Liver (tissue), 9 donors: Measurements from ENCODE around the gene ANAPC4. TPM values are rescaled to one million over a fixed set of nuclear protein-coding genes. Genes with fewer than 3 reads are reported as not detected.

Experiments
- DNase-seq: peaks from one replicate; pipeline ENCODE4 v3.0.0-alpha.2; 2017; ENCODE audit warnings: low spot score
- H3K27ac ChIP-seq, 2 donors: one replicate each; pipeline ENCODE4 v1.7.0; 2013; ENCODE audit warnings: inconsistent platforms in 2 of 2, low read length in 2 of 2, control low read depth in 1 of 2, low read depth in 1 of 2, mild to moderate bottlenecking in 1 of 2
- H3K27me3 ChIP-seq, 4 donors: one replicate each; pipeline versions ENCODE4 v1.6.1 to v1.7.0; 2013; ENCODE audit warnings: low read length in 3 of 4, inconsistent platforms in 1 of 4, mild to moderate bottlenecking in 1 of 4, moderate library complexity in 1 of 4; ENCODE audit not compliant: control insufficient read depth in 4 of 4, insufficient read depth in 4 of 4
- H3K36me3 ChIP-seq, 4 donors: one replicate each; pipeline versions ENCODE4 v1.6.1 to v1.7.0; 2013; ENCODE audit warnings: low read length in 3 of 4, mild to moderate bottlenecking in 3 of 4, low read depth in 1 of 4, moderate library complexity in 1 of 4; ENCODE audit not compliant: control insufficient read depth in 4 of 4, insufficient read depth in 3 of 4
- H3K4me1 ChIP-seq, 4 donors: one replicate each; pipeline versions ENCODE4 v1.6.1 to v1.7.0; 2013; ENCODE audit warnings: low read length in 3 of 4, mild to moderate bottlenecking in 3 of 4, moderate library complexity in 1 of 4; ENCODE audit not compliant: control insufficient read depth in 4 of 4, insufficient read depth in 4 of 4
- H3K4me3 ChIP-seq, 3 donors: one replicate each; pipeline versions ENCODE4 v1.6.1 to v1.7.0; 2013; ENCODE audit warnings: low read length in 3 of 3, control low read depth in 1 of 3, low read depth in 1 of 3, mild to moderate bottlenecking in 1 of 3
- H3K9ac ChIP-seq, 2 donors: one replicate each; pipeline ENCODE4 v1.7.0; 2013; ENCODE audit warnings: low read length in 2 of 2, mild to moderate bottlenecking in 2 of 2, moderate library complexity in 2 of 2, control low read depth in 1 of 2, low read depth in 1 of 2
- H3K9me3 ChIP-seq, 4 donors: one replicate each; pipeline versions ENCODE4 v1.6.1 to v1.7.0; 2013; ENCODE audit warnings: low read length in 3 of 4; ENCODE audit not compliant: control insufficient read depth in 4 of 4
- EGR1 ChIP-seq, 2 donors: IDR thresholded peaks; 2 replicates each; pipeline ENCODE4 v1.6.1; 2016 to 2018; ENCODE audit warnings: antibody characterized with exemption in 2 of 2, low read depth in 2 of 2
- FOXA1 ChIP-seq: IDR thresholded peaks from 2 replicates; pipeline ENCODE4 v1.6.1; 2016; ENCODE audit warnings: antibody characterized with exemption
- FOXA2 ChIP-seq: IDR thresholded peaks from 2 replicates; pipeline ENCODE4 v1.6.1; 2016; ENCODE audit warnings: antibody characterized with exemption
- GABPA ChIP-seq, 2 donors: IDR thresholded peaks in 1 of 2; conservative IDR thresholded peaks in 1 of 2; 2 replicates each; pipeline ENCODE4 v1.6.1; 2016; ENCODE audit warnings: antibody characterized with exemption in 2 of 2, mild to moderate bottlenecking in 1 of 2, moderate library complexity in 1 of 2
- HNF4A ChIP-seq, 2 donors: conservative IDR thresholded peaks; 2 replicates each; pipeline ENCODE4 v1.6.1; 2016; ENCODE audit warnings: antibody characterized with exemption in 2 of 2, mild to moderate bottlenecking in 2 of 2
- HNF4G ChIP-seq: IDR thresholded peaks from 2 replicates; pipeline ENCODE4 v1.6.1; 2016; ENCODE audit warnings: antibody characterized with exemption
- JUND ChIP-seq, 2 donors: IDR thresholded peaks; 2 replicates each; pipeline ENCODE4 v1.6.1; 2016; ENCODE audit warnings: antibody characterized with exemption in 2 of 2
- NR2F2 ChIP-seq: IDR thresholded peaks from 2 replicates; pipeline ENCODE4 v1.6.1; 2016; ENCODE audit warnings: antibody characterized with exemption
- RAD21 ChIP-seq, 2 donors: IDR thresholded peaks; 2 replicates each; pipeline ENCODE4 v1.6.1; 2016; ENCODE audit warnings: antibody characterized with exemption in 2 of 2, mild to moderate bottlenecking in 2 of 2
- RXRA ChIP-seq, 2 donors: IDR thresholded peaks; 2 replicates each; pipeline ENCODE4 v1.6.1; 2017 to 2018; ENCODE audit warnings: antibody characterized with exemption in 2 of 2, mild to moderate bottlenecking in 1 of 2
- SP1 ChIP-seq: IDR thresholded peaks from 2 replicates; pipeline ENCODE4 v1.6.1; 2018; ENCODE audit warnings: antibody characterized with exemption, mild to moderate bottlenecking
- TAF1 ChIP-seq: conservative IDR thresholded peaks from 2 replicates; pipeline ENCODE4 v1.6.1; 2016; ENCODE audit warnings: antibody characterized with exemption, mild to moderate bottlenecking
- YY1 ChIP-seq: IDR thresholded peaks from 2 replicates; pipeline ENCODE4 v1.6.1; 2016; ENCODE audit warnings: antibody characterized with exemption, mild to moderate bottlenecking
- WGBS: extraction: QIAGEN DNeasy Blood & Tissue Kit; methylation state at CpG from one replicate; pipeline ENCODE4 v1.1.7; 2013; 5-methylcytosine and 5-hydroxymethylcytosine counted together
- polyA plus RNA-seq, 2 donors: library from polyadenylated mRNA; stranded (reverse) in 1 of 2; unstranded in 1 of 2; fragments of 200-250 nt in 1 of 2; fragments of >200 nt in 1 of 2; fragmentation: Nextera tagmentation in 1 of 2; extraction: Ambion mirVana in 1 of 2; gene quantifications; one replicate each; pipeline versions ENCODE4 v1.2.1 to v1.2.3, GENCODE V29; 2013 to 2015
- total RNA-seq, 2 donors: library from RNA; depleted of rRNA; stranded (reverse); fragments of >200 nt; gene quantifications; one replicate each; pipeline ENCODE4 v1.2.3, GENCODE V29; 2014
- TF ChIP-seq, protein P1 (sequence below): IDR thresholded peaks from 2 replicates; pipeline ENCODE4 v1.6.1; 2016; ENCODE audit warnings: antibody characterized with exemption, mild to moderate bottlenecking
- TF ChIP-seq, protein P2 (sequence below): IDR thresholded peaks from 2 replicates; pipeline ENCODE4 v1.6.1; 2016; ENCODE audit warnings: antibody characterized with exemption
- TF ChIP-seq, protein P3 (sequence below): fragments of 150-350 bp; IDR thresholded peaks from 2 replicates; pipeline ENCODE4 v1.5.1; 2017; ENCODE audit warnings: improper control_type of control experiment, low read depth, low read length; ENCODE audit not compliant: missing input control
- TF ChIP-seq, protein P4 (sequence below): IDR thresholded peaks from 2 replicates; pipeline ENCODE4 v1.6.1; 2016; ENCODE audit warnings: antibody characterized with exemption
- TF ChIP-seq, protein P5 (sequence below): IDR thresholded peaks from 2 replicates; pipeline ENCODE4 v1.6.1; 2016; ENCODE audit warnings: antibody characterized with exemption
- donor health status: healthy.
- donor health status: healthy.
- donor health status: healthy.
- donor health status: healthy.
- donor health status: healthy.

The ANAPC4 gene
- total and polyA plus RNA-seq, 4 donors: 5.7 to 17.3 (median 11.0) TPM

DNA sequence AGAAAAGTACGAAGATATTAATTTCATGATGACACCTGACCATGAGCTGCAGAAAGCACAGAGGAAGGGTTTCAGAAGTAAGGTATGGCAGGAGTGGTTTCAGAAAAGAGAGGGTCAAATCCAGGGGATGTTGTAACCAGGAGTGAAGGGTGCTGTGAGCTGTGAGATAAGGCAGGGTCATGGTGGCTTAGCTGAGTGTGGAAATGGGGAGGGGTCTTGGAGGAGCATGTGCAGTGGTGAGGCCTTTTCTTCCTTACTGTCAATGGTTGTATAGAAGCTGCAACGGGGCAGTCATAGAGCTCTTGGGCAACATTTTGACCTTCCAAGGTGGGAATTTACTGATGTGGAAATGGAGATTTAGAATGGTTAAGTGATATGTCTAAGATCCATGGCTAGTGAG, 2.5 kb downstream of the ANAPC4 start (continued):
- TF ChIP-seq, protein P1, sequence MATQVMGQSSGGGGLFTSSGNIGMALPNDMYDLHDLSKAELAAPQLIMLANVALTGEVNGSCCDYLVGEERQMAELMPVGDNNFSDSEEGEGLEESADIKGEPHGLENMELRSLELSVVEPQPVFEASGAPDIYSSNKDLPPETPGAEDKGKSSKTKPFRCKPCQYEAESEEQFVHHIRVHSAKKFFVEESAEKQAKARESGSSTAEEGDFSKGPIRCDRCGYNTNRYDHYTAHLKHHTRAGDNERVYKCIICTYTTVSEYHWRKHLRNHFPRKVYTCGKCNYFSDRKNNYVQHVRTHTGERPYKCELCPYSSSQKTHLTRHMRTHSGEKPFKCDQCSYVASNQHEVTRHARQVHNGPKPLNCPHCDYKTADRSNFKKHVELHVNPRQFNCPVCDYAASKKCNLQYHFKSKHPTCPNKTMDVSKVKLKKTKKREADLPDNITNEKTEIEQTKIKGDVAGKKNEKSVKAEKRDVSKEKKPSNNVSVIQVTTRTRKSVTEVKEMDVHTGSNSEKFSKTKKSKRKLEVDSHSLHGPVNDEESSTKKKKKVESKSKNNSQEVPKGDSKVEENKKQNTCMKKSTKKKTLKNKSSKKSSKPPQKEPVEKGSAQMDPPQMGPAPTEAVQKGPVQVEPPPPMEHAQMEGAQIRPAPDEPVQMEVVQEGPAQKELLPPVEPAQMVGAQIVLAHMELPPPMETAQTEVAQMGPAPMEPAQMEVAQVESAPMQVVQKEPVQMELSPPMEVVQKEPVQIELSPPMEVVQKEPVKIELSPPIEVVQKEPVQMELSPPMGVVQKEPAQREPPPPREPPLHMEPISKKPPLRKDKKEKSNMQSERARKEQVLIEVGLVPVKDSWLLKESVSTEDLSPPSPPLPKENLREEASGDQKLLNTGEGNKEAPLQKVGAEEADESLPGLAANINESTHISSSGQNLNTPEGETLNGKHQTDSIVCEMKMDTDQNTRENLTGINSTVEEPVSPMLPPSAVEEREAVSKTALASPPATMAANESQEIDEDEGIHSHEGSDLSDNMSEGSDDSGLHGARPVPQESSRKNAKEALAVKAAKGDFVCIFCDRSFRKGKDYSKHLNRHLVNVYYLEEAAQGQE: no peak
- TF ChIP-seq RAD21 (IDR thresholded peaks at IDR 0.05) (no peak), TAF1 (no peak), SP1 (no peak)

DNA sequence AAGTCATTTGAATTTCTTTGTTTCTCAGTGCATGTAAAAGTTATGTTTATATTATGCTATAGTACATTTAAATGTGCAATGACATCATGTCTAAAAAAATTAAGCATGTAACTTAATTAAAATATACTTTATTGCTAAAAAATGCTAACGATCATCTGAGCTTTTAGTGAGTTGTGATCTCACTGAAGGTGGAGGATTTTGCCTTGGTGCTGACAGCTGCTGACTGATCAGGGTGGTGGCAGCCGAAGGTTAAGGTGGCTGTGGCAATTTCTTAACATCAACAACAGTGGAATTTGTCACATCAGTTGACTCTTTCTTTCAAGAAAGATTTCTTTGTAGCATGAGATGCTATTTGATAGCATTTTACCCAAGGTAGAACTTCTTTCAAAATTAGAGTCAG, 6.6 kb downstream of the ANAPC4 start:
- DNase-seq: no peak

More for the DNA sequence above, 6.6 kb downstream of the ANAPC4 start:
- peaks cover 4 to 24% (median 12%) of the 10 kb centered on the region in 4 donors for H3K36me3 ChIP-seq
- H3K9ac ChIP-seq: no peak overlapping the region
- no peaks in the 10 kb centered on the region for H3K9me3 ChIP-seq
- WGBS: 70% methylated on average over 2 of the region's 2 CpGs
- H3K4me1 ChIP-seq: peaks cover 0 to 3% (median 0%) of the 10 kb centered on the region in 4 donors
- no peak overlapping the region for H3K27ac ChIP-seq
- no peak for TF ChIP-seq SP1
- TF ChIP-seq GABPA (IDR thresholded peaks at IDR 0.05 in 1 of 2, conservative IDR thresholded peaks at IDR 0.05 in 1 of 2): no peak
- no peak for TF ChIP-seq RAD21 (IDR thresholded peaks at IDR 0.05)
- no peak for TF ChIP-seq FOXA2
- TF ChIP-seq NR2F2: no peak
- TF ChIP-seq YY1: no peak
- TF ChIP-seq HNF4A (conservative IDR thresholded peaks at IDR 0.05): no peak
- TF ChIP-seq JUND (IDR thresholded peaks at IDR 0.05): no peak
- TF ChIP-seq, protein P2, sequence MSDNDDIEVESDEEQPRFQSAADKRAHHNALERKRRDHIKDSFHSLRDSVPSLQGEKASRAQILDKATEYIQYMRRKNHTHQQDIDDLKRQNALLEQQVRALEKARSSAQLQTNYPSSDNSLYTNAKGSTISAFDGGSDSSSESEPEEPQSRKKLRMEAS: no peak
- TF ChIP-seq, protein P3, sequence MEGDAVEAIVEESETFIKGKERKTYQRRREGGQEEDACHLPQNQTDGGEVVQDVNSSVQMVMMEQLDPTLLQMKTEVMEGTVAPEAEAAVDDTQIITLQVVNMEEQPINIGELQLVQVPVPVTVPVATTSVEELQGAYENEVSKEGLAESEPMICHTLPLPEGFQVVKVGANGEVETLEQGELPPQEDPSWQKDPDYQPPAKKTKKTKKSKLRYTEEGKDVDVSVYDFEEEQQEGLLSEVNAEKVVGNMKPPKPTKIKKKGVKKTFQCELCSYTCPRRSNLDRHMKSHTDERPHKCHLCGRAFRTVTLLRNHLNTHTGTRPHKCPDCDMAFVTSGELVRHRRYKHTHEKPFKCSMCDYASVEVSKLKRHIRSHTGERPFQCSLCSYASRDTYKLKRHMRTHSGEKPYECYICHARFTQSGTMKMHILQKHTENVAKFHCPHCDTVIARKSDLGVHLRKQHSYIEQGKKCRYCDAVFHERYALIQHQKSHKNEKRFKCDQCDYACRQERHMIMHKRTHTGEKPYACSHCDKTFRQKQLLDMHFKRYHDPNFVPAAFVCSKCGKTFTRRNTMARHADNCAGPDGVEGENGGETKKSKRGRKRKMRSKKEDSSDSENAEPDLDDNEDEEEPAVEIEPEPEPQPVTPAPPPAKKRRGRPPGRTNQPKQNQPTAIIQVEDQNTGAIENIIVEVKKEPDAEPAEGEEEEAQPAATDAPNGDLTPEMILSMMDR: no peak
- TF ChIP-seq RXRA (IDR thresholded peaks at IDR 0.05): no peak
- no peak for TF ChIP-seq EGR1 (IDR thresholded peaks at IDR 0.05; ENCODE audit: low read depth in 2 of 2)
- TF ChIP-seq, protein P4, sequence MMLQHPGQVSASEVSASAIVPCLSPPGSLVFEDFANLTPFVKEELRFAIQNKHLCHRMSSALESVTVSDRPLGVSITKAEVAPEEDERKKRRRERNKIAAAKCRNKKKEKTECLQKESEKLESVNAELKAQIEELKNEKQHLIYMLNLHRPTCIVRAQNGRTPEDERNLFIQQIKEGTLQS: no peak
- TF ChIP-seq FOXA1: no peak
- TF ChIP-seq, protein P1: no peak
- TF ChIP-seq HNF4G: no peak
- no peak for TF ChIP-seq TAF1
- TF ChIP-seq, protein P5, sequence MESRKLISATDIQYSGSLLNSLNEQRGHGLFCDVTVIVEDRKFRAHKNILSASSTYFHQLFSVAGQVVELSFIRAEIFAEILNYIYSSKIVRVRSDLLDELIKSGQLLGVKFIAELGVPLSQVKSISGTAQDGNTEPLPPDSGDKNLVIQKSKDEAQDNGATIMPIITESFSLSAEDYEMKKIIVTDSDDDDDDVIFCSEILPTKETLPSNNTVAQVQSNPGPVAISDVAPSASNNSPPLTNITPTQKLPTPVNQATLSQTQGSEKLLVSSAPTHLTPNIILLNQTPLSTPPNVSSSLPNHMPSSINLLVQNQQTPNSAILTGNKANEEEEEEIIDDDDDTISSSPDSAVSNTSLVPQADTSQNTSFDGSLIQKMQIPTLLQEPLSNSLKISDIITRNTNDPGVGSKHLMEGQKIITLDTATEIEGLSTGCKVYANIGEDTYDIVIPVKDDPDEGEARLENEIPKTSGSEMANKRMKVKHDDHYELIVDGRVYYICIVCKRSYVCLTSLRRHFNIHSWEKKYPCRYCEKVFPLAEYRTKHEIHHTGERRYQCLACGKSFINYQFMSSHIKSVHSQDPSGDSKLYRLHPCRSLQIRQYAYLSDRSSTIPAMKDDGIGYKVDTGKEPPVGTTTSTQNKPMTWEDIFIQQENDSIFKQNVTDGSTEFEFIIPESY: no peak
- H3K27me3 ChIP-seq: no peaks in the 10 kb centered on the region
- no peak overlapping the region for H3K4me3 ChIP-seq
